ENCODE results near the gene LRRIQ1.
"Not testable (repeated sequence)": the region's sequence is repeated elsewhere in the genome, so short reads cannot be mapped to it uniquely, and the experiment has no call there.

- TF ChIP-seq CTCF (IDR thresholded peaks at IDR 0.05); ZFX (IDR thresholded peaks at IDR 0.05; ENCODE audit: borderline replicate concordance): not testable (repeated sequence)
Observed at GRCh38 chr12:85005047-85005446, 31.1 kb upstream of the LRRIQ1 start.
